Mucosa of descending colon (tissue), 3 donors: ENCODE results near the gene CDX4. TPM values are rescaled to one million over a fixed set of nuclear protein-coding genes. Genes with fewer than 3 reads are reported as not detected.

Experiments
- ATAC-seq: fragments of 200-7000 bp; cut with Tn5 transposase; one replicate; pipeline ENCODE4 v1.9.1; 2020; ENCODE audit warnings: mild to moderate bottlenecking, moderate library complexity
- DNase-seq, 3 donors: peaks; one replicate each; pipeline ENCODE4 v3.0.0-alpha.2; 2020
- H3K36me3 ChIP-seq: fragments of 200-600 bp; one replicate; pipeline ENCODE4 v1.8.0; 2021; ENCODE audit warnings: low read depth, mild to moderate bottlenecking
- H3K4me1 ChIP-seq: fragments of 200-600 bp; one replicate; pipeline ENCODE4 v1.8.0; 2021; ENCODE audit warnings: low read depth, mild to moderate bottlenecking
- H3K4me3 ChIP-seq: fragments of 200-600 bp; one replicate; pipeline ENCODE4 v1.8.0; 2021; ENCODE audit warnings: mild to moderate bottlenecking
- H3K9me3 ChIP-seq: fragments of 200-600 bp; one replicate; pipeline ENCODE4 v1.8.0; 2021; ENCODE audit warnings: mild to moderate bottlenecking
- CTCF ChIP-seq: fragments of 200-600 bp; IDR thresholded peaks from one replicate; pipeline ENCODE4 v1.8.0; 2022; ENCODE audit warnings: antibody characterized with exemption, mild to moderate bottlenecking
- intact Hi-C, 2 donors: fragments of 100-400 bp; cut with DNase I in 1 of 2; cut with micrococcal nuclease in 1 of 2; formaldehyde crosslinking; loops; one replicate each; pipeline versions ENCODE4 v1.11.0 to v1.11.1; 2022; cut with DNase I, micrococcal nuclease
- total RNA-seq, 3 donors: library from RNA; stranded (reverse); fragmentation: NEBNext Ultra II Directional in 2 of 3; extraction: Animal tissue kit (Norgen Biotek cat#: 25700) in 2 of 3; gene quantifications; one replicate each; pipeline versions ENCODE4 v1.2.1 to v1.2.4, GENCODE V29; 2021 to 2023
- donor health status: DM: no; HTN: no; CAD: no; lungs with moderate emphysema.
- donor health status: DM: no; HTN: no; CAD: no.
- donor health status: DM: no; HTN: yes; CAD: no.

CDX4 gene
- total RNA-seq, 3 donors from 2014 or later = not detected

- H3K36me3 ChIP-seq = no peaks in the 10 kb centered on the region
- TF ChIP-seq CTCF = no peak
- no peak for DNase-seq
- no peaks in the 10 kb centered on the region for H3K4me1 ChIP-seq
- no peak overlapping the region for H3K4me3 ChIP-seq
- intact Hi-C loops = no loop called here
- no peak for ATAC-seq
- no peaks in the 10 kb centered on the region for H3K9me3 ChIP-seq
These were observed 500 bp downstream of the CDX4 start for GRCh38 chrX:73447311-73447794.

GRCh38 chrX:73448379-73448778 is 1.5 kb downstream of the CDX4 start:
- ATAC-seq = no peak

GRCh38 chrX:73455171-73455570 is 8.3 kb downstream of the CDX4 start:
- TF ChIP-seq CTCF = no peak
- intact Hi-C loops = no loop called here
- H3K4me3 ChIP-seq = no peak overlapping the region
- ATAC-seq = no peak
- H3K9me3 ChIP-seq = no peaks in the 10 kb centered on the region
- no peak for DNase-seq
- H3K36me3 ChIP-seq = no peaks in the 10 kb centered on the region
- H3K4me1 ChIP-seq = no peaks in the 10 kb centered on the region

More at GRCh38 chrX:73448379-73448778, 1.5 kb downstream of the CDX4 start:
- TF ChIP-seq CTCF = no peak
- H3K4me1 ChIP-seq = no peaks in the 10 kb centered on the region
- intact Hi-C loops = no loop called here
- H3K4me3 ChIP-seq = no peak overlapping the region
- H3K36me3 ChIP-seq = no peaks in the 10 kb centered on the region
- no peak for DNase-seq
- H3K9me3 ChIP-seq = no peaks in the 10 kb centered on the region

- Histone ChIP-seq H3K4me3 (no peak overlapping the region), H3K36me3 (no peaks in the 10 kb centered on the region), H3K4me1 (no peaks in the 10 kb centered on the region), H3K9me3 (no peaks in the 10 kb centered on the region)
- ATAC-seq (no peak), DNase-seq (no peak)
- no peak for TF ChIP-seq CTCF
- intact Hi-C loops = no loop called here
These were observed 10.5 kb downstream of the CDX4 start for GRCh38 chrX:73457306-73457705.

- DNase-seq (no peak), ATAC-seq (no peak)
- H3K4me3 ChIP-seq = no peak overlapping the region
- H3K9me3 ChIP-seq = no peaks in the 10 kb centered on the region
- no peaks in the 10 kb centered on the region for H3K4me1 ChIP-seq
- intact Hi-C loops = no loop called here
- TF ChIP-seq CTCF = no peak
- H3K36me3 ChIP-seq = no peaks in the 10 kb centered on the region
These were observed 21.5 kb downstream of the CDX4 start for GRCh38 chrX:73468376-73468775.

GRCh38 chrX:73478961-73479360 is 32.1 kb downstream of the CDX4 start:
- no peak for TF ChIP-seq CTCF
- H3K36me3 ChIP-seq = no peaks in the 10 kb centered on the region
- intact Hi-C loops = no loop called here
- no peaks in the 10 kb centered on the region for H3K4me1 ChIP-seq
- no peak overlapping the region for H3K4me3 ChIP-seq
- H3K9me3 ChIP-seq = no peaks in the 10 kb centered on the region
- no peak for ATAC-seq
- DNase-seq = no peak
